Glutamatergic neuron (in vitro differentiated cells): ENCODE measurements around the gene TEX11. TPM values are rescaled to one million over a fixed set of nuclear protein-coding genes. Genes with fewer than 3 reads are reported as not detected.

Experiments used
- DNase-seq: peaks from one replicate; pipeline ENCODE4 v3.0.0; 2022
- H3K27ac Mint-ChIP-seq: one replicate; pipeline ENCODE4 v1.8.0; 2020; ENCODE audit warnings: mild to moderate bottlenecking, mixed read lengths, inconsistent platforms; ENCODE audit not compliant: unreplicated experiment
- H3K27me3 Mint-ChIP-seq: one replicate; pipeline ENCODE4 v1.8.0; 2020; ENCODE audit warnings: mild to moderate bottlenecking, moderate library complexity, mixed read lengths, inconsistent platforms; ENCODE audit not compliant: unreplicated experiment
- H3K36me3 Mint-ChIP-seq: one replicate; pipeline ENCODE4 v1.8.0; 2020; ENCODE audit warnings: mild to moderate bottlenecking, mixed read lengths, inconsistent platforms; ENCODE audit not compliant: unreplicated experiment
- H3K4me1 Mint-ChIP-seq: one replicate; pipeline ENCODE4 v1.8.0; 2020; ENCODE audit warnings: mild to moderate bottlenecking, low read depth, mixed read lengths, inconsistent platforms; ENCODE audit not compliant: unreplicated experiment
- H3K4me3 Mint-ChIP-seq: one replicate; pipeline ENCODE4 v1.8.0; 2020; ENCODE audit warnings: mild to moderate bottlenecking, mixed read lengths, inconsistent platforms; ENCODE audit not compliant: unreplicated experiment
- H3K9me3 Mint-ChIP-seq: one replicate; pipeline ENCODE4 v1.8.0; 2020; ENCODE audit warnings: mild to moderate bottlenecking, moderate library complexity, mixed read lengths, inconsistent platforms; ENCODE audit not compliant: unreplicated experiment
- total RNA-seq: library from RNA; stranded (reverse); fragmentation: NEBNext Ultra II Directional; extraction: Animal tissue kit (Norgen Biotek cat#: 25700); gene quantifications from one replicate; pipeline ENCODE4 v1.2.1, GENCODE V29; 2021; ENCODE audit not compliant: unreplicated experiment
- TF ChIP-seq, protein P1 (sequence below): fragments of 200-600 bp; sonication (generic); IDR thresholded peaks from one replicate; pipeline ENCODE4 v1.5.0; 2021; ENCODE audit not compliant: partially characterized antibody, unreplicated experiment

The TEX11 gene
- total RNA-seq, 1 donor from 2014 or later: not detected

DNA sequence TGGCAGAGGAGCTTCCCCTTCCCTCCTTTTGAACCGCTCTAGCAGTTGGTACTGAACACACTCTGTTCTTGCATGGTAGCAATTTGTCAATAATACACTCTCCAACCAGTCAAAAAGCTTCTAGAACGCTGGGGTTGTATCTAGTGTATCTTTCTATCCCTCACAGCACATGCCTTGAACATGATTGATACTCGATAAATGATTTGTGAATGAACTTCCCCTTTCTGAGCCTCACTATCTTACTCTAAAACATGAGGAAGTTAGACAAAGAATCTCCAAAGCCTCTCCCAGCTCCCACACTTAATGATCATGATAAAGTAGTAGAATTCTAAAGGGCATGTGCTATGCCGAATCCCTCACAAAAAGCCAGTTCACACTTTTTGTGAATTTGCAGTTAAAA, 399.4 kb downstream of the TEX11 start:
- Mint-ChIP-seq H3K27ac (no peak overlapping the region), H3K4me1 (no peaks in the 10 kb centered on the region), H3K36me3 (no peaks in the 10 kb centered on the region), H3K27me3 (peaks cover 4% of the 10 kb centered on the region), H3K4me3 (no peak overlapping the region), H3K9me3 (peaks cover 7% of the 10 kb centered on the region)
- DNase-seq: no peak
- TF ChIP-seq, protein P1, sequence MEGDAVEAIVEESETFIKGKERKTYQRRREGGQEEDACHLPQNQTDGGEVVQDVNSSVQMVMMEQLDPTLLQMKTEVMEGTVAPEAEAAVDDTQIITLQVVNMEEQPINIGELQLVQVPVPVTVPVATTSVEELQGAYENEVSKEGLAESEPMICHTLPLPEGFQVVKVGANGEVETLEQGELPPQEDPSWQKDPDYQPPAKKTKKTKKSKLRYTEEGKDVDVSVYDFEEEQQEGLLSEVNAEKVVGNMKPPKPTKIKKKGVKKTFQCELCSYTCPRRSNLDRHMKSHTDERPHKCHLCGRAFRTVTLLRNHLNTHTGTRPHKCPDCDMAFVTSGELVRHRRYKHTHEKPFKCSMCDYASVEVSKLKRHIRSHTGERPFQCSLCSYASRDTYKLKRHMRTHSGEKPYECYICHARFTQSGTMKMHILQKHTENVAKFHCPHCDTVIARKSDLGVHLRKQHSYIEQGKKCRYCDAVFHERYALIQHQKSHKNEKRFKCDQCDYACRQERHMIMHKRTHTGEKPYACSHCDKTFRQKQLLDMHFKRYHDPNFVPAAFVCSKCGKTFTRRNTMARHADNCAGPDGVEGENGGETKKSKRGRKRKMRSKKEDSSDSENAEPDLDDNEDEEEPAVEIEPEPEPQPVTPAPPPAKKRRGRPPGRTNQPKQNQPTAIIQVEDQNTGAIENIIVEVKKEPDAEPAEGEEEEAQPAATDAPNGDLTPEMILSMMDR: no peak

DNA sequence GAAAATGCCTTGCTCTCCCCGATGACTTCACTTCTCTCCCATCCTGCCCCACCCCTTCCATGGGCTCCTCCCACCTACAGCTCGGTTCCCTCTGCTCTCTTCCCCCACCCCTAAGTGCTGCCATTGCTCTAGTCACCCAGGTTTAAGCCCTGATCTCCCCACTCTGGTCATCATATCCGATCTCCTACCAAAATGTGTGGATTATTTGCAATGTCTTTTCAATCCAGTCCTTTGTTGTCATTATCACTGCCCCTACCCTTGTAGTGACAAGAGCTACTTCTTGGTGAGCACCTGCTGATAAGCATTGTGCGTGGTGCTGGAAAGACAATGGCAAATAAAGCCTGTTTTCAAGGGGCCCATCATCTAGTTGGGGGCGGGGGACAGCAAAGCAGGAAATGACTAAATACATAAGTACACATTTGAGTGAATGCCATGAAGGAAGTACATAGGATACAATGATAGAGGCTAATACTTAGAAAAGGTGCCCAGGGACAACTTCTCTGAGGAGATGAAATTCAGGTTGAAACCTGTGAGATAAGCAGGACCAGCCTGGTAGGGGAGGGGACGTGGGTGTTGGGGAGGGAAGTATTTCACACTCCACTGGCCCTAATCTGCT, 400.1 kb downstream of the TEX11 start:
- Mint-ChIP-seq H3K27me3 (peaks cover 6% of the 10 kb centered on the region), H3K9me3 (peaks cover 7% of the 10 kb centered on the region), H3K27ac (no peak overlapping the region), H3K4me1 (no peaks in the 10 kb centered on the region), H3K36me3 (no peaks in the 10 kb centered on the region), H3K4me3 (no peak overlapping the region)
- DNase-seq: no peak
- TF ChIP-seq, protein P1: no peak

DNA sequence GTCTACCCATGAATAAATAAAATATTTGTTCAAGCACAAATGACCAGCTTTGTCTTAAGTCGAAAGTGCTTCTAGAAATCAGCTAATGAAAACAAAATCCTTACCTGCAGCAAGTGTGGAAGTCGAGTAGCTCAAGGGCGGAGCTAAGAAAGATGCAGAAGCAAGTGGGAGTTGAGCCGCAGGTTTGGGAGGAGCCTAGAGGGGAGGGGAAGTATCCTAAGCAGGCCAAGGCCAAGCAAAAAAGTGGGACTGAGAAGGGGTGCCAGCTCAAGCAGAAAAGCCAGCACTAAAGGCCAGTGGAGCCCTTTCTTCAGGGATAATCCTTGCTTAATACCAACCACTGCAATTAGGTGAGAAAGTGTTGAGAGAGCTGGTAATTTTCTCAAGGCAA, 403.1 kb downstream of the TEX11 start:
- Mint-ChIP-seq H3K27ac (no peak overlapping the region), H3K4me3 (no peak overlapping the region), H3K36me3 (peaks cover 4% of the 10 kb centered on the region), H3K4me1 (no peaks in the 10 kb centered on the region), H3K27me3 (peaks cover 6% of the 10 kb centered on the region), H3K9me3 (peaks cover 7% of the 10 kb centered on the region)
- no peak for DNase-seq
- TF ChIP-seq, protein P1: no peak

DNA sequence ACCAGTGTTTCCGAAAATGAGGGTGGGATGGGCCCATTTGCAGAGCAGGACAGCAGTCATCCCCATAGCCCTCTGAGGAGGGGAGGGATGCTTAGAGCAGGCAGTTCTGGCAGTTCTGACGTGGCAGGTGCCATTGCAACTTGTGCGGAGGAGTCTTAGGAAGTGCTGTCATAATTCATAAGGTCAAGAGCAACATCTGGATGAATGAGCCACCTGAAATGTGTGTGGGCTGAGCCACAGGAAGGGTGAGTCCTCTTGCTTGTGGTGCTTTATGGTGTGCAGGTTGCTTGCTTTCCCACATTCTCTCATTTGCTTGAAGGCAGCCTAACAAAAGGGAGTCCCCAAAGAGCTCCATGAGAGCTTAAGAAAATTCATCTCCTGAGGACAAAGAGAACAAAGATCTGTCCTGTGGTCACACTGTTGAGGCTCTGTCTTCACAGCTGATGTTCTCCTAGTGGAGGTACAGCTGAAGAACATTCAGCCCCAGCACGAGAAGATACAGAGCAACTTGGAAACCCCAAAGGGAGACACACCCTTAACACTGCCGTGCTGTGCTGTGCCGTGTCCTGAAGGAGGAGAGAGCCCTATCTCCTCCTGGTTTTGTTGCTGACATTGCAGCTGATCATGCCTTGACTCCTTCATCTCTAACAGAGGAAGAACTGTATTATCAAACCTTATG, 403.6 kb downstream of the TEX11 start:
- Mint-ChIP-seq H3K36me3 (peaks cover 4% of the 10 kb centered on the region), H3K4me3 (no peak overlapping the region)

More for the DNA sequence above, 403.6 kb downstream of the TEX11 start:
- DNase-seq: no peak
- TF ChIP-seq, protein P1: no peak
- H3K4me1 Mint-ChIP-seq: no peaks in the 10 kb centered on the region
- H3K27me3 Mint-ChIP-seq: peaks cover 6% of the 10 kb centered on the region
- peaks cover 7% of the 10 kb centered on the region for H3K9me3 Mint-ChIP-seq
- no peak overlapping the region for H3K27ac Mint-ChIP-seq
